K562 treated with DMSO at 1 percent for 12 hours (cell line): ENCODE results near the gene HS1BP3. TPM values are rescaled to one million over a fixed set of nuclear protein-coding genes. Genes with fewer than 3 reads are reported as not detected.

Source experiments
- total RNA-seq: library from RNA; unstranded; fragments of 300-600 nt; gene quantifications from 2 replicates; pipeline ENCODE4 v1.2.3, GENCODE V29; 2022; ENCODE audit not compliant: insufficient read depth

Gene HS1BP3, protein sequence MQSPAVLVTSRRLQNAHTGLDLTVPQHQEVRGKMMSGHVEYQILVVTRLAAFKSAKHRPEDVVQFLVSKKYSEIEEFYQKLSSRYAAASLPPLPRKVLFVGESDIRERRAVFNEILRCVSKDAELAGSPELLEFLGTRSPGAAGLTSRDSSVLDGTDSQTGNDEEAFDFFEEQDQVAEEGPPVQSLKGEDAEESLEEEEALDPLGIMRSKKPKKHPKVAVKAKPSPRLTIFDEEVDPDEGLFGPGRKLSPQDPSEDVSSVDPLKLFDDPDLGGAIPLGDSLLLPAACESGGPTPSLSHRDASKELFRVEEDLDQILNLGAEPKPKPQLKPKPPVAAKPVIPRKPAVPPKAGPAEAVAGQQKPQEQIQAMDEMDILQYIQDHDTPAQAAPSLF
- total RNA-seq, result 23.2 and 24.6 TPM in 2 replicates

GRCh38 chr2:20650877-20651730, at the start of gene HS1BP3:
Gene HS1BP3, minus strand, starts transcription at chr2:20651098. Its CDS starts 35 bp downstream, at chr2:20651063.

DNA sequence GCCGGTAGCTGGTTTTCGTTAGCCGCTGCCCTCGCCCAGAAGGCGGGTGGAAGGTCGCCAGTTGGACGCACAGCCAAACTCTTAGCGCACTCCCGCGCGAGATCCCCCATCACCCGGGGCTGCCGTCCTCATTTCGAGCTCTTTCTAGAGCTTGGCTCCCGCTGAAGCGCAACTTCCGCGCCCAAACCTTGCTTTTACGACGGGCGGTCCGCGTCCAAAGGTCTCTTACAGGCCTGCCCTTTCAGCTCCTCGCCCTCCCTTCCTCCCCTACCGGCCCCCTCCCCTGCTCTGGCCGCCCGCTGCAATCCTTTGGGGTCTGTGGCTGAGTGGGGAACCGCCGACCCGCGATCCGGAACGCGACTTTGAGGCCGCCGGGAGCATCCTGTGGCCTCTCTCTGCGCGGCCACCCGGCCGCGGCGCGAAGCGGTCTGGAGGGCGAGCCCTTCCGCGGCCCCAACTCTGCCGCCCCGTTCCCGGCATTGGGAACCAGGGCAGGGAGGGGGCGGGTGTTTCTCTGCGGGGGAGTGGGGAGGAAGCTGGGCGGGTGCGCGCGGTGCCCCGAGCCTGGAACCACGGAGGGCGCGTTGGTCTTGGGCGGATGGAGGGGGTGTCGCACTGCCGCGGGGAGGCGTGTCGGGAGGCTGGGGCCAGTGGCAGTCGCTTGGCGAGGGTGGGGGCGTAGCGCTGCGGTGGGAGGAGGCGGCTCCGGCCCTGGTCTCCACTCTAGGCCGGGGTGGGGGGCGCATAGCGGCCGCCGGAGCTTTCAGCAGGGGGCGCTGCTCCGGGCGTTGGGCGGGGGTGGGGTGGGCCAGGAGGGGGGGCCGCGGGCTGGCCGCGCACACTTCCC, 15.6 kb upstream of the HS1BP3 start, which contains the start of gene GDF7:
TSS of gene GDF7 (plus strand) at position 841 of the 847 bp plus-strand sequence. CDS start 96 bp downstream, outside the sequence.

Other genes starting within 250 kb of the HS1BP3 start
- gene RHOB, start 204.0 kb downstream of the HS1BP3 start, total RNA-seq, result 2.6 and 5.0 TPM in 2 replicates
- gene GDF7, start 16.0 kb upstream of the HS1BP3 start, total RNA-seq, result not detected in 2 replicates
- gene LDAH, start 172.0 kb upstream of the HS1BP3 start, total RNA-seq, result 7.8 and 22.9 TPM in 2 replicates